Tibial artery (tissue), 4 donors: ENCODE measurements around the gene FEM1A.

ENCODE experiments used
- DNase-seq, 2 donors: peaks; one replicate each; pipeline ENCODE4 v3.0.0-alpha.2; 2019
- H3K27ac ChIP-seq, 2 donors: fragments of 200-600 bp; sonication (generic) in 1 of 2; 1 replicate in 1 of 2; 2 replicates in 1 of 2; pipeline ENCODE4 v1.5.1; 2018 to 2019; ENCODE audit warnings: mild to moderate bottlenecking in 1 of 2
- H3K27me3 ChIP-seq, 2 donors: fragments of 200-600 bp; sonication (generic) in 1 of 2; one replicate each; pipeline versions ENCODE4 v1.5.1 to v1.6.0; 2016 to 2019
- H3K36me3 ChIP-seq, 3 donors: fragments of 200-600 bp; sonication (generic) in 2 of 3; one replicate each; pipeline ENCODE4 v1.5.1; 2016 to 2019; ENCODE audit warnings: mild to moderate bottlenecking in 2 of 3
- H3K4me1 ChIP-seq, 4 donors: fragments of 200-600 bp; sonication (generic) in 2 of 4; 1 replicate in 3 of 4; 2 replicates in 1 of 4; pipeline ENCODE4 v1.5.1; 2016 to 2019
- H3K4me3 ChIP-seq, 2 donors: fragments of 200-600 bp; sonication (generic) in 1 of 2; 1 replicate in 1 of 2; 2 replicates in 1 of 2; pipeline ENCODE4 v1.5.1; 2018 to 2019; ENCODE audit warnings: mild to moderate bottlenecking in 2 of 2
- H3K9me3 ChIP-seq, 3 donors: fragments of 200-600 bp; sonication (generic) in 1 of 3; one replicate each; pipeline ENCODE4 v1.5.1; 2016 to 2019
- CTCF ChIP-seq, 2 experiments: fragments of 200-600 bp in 1 of 2; fragments of 450-650 bp in 1 of 2; IDR thresholded peaks; one replicate each; pipeline ENCODE4 v1.5.1; 2017 to 2019; ENCODE audit warnings: antibody characterized with exemption in 2 of 2, mild to moderate bottlenecking in 1 of 2, moderate library complexity in 1 of 2
- intact Hi-C: fragments of 100-400 bp; cut with DNase I; formaldehyde crosslinking; loops from one replicate; pipeline ENCODE4 v1.15.0; 2023; ENCODE audit warnings: low total_unique reads

The FEM1A gene

GRCh38 chr19:4764393-4764660, 27.2 kb upstream of the FEM1A start:
- Histone ChIP-seq H3K4me1 (peaks cover 0 to 11% (median 9%) of the 10 kb centered on the region in 4 donors), H3K27ac (no peak overlapping the region), H3K4me3 (no peak overlapping the region), H3K9me3 (no peaks in the 10 kb centered on the region), H3K27me3 (peaks cover 0 to 44% of the 10 kb centered on the region in 2 donors), H3K36me3 (no peaks in the 10 kb centered on the region)
- no peak for TF ChIP-seq CTCF (IDR thresholded peaks at IDR 0.05)
- intact Hi-C loops, result no loop called here
- no peak for DNase-seq

- Histone ChIP-seq H3K27me3 (peaks cover 0 to 11% of the 10 kb centered on the region in 2 donors), H3K36me3 (no peaks in the 10 kb centered on the region), H3K4me3 (no peak overlapping the region), H3K27ac (no peak overlapping the region), H3K9me3 (no peaks in the 10 kb centered on the region), H3K4me1 (no peaks in the 10 kb centered on the region)
- DNase-seq, result peak; percentile 64 to 76
- TF ChIP-seq CTCF (IDR thresholded peaks at IDR 0.05), result no peak
- intact Hi-C loops, result no loop called here
These were observed 22.4 kb upstream of the FEM1A start for GRCh38 chr19:4768934-4769777.

- Histone ChIP-seq H3K27me3 (peaks cover 0 to 32% of the 10 kb centered on the region in 2 donors), H3K9me3 (no peaks in the 10 kb centered on the region), H3K36me3 (no peaks in the 10 kb centered on the region), H3K4me1 (no peaks in the 10 kb centered on the region), H3K4me3 (no peak overlapping the region), H3K27ac (no peak overlapping the region)
- intact Hi-C loops, result no loop called here
- no peak for TF ChIP-seq CTCF (IDR thresholded peaks at IDR 0.05)
- DNase-seq, result no peak
These were observed 19.0 kb upstream of the FEM1A start for GRCh38 chr19:4772566-4772965.

- H3K9me3 ChIP-seq, result no peaks in the 10 kb centered on the region
- no peaks in the 10 kb centered on the region for H3K4me1 ChIP-seq
- TF ChIP-seq CTCF (IDR thresholded peaks at IDR 0.05), result no peak
- no peak overlapping the region for H3K4me3 ChIP-seq
- intact Hi-C loops, result no loop called here
- no peak for DNase-seq
- no peaks in the 10 kb centered on the region for H3K36me3 ChIP-seq
- peaks cover 0 to 37% of the 10 kb centered on the region in 2 donors for H3K27me3 ChIP-seq
- no peak overlapping the region for H3K27ac ChIP-seq
These were observed 18.4 kb upstream of the FEM1A start for GRCh38 chr19:4773047-4773640.

GRCh38 chr19:4774136-4774535, 17.4 kb upstream of the FEM1A start:
- intact Hi-C loops, result no loop called here
- Histone ChIP-seq H3K9me3 (no peaks in the 10 kb centered on the region), H3K4me1 (no peaks in the 10 kb centered on the region), H3K27me3 (peaks cover 0 to 37% of the 10 kb centered on the region in 2 donors), H3K27ac (no peak overlapping the region), H3K4me3 (no peak overlapping the region), H3K36me3 (no peaks in the 10 kb centered on the region)
- TF ChIP-seq CTCF (IDR thresholded peaks at IDR 0.05), result no peak
- DNase-seq, result no peak
